ENCODE results near the gene IGF1R.
A peak's percentile ranks its signal among the peaks of the same experiment; 100 is the strongest.

IGF1R gene

GRCh38 chr15:98625614-98626013, 22.7 kb upstream of the IGF1R start:
- no peak overlapping the region for H3K4me3 ChIP-seq (ENCODE audit: low read depth, low read length)
- no peak for TF ChIP-seq CTCF (conservative IDR thresholded peaks at IDR 0.05; ENCODE audit: low read depth, low read length)
- DNase-seq (ENCODE audit: low read depth) = no peak

DNA sequence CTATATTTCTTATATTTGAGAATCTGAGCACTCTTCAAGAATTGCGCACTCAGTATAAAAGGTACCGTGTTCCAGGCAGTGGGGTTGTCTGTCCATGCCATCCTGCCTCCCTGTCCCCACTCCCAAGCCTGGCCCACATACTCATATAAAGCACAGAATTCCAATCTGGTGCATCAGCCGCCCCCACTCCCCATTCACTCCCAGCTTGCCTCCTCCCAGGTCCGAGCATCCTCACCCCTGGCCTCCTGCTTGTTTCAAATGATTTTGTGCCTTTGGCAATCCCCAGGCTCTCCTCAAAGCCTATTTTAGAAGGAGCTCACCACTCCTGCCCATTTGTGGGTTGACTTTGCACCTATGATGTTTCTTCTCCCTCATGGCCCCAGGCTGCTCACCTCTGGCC, 22.2 kb upstream of the IGF1R start:
- no peak overlapping the region for H3K4me3 ChIP-seq (ENCODE audit: low read depth, low read length)

GRCh38 chr15:98628216-98628615, 20.1 kb upstream of the IGF1R start:
- no peak for TF ChIP-seq CTCF (conservative IDR thresholded peaks at IDR 0.05; ENCODE audit: low read depth, low read length)
- DNase-seq (ENCODE audit: low read depth) = no peak
- H3K4me3 ChIP-seq (ENCODE audit: low read depth, low read length) = no peak overlapping the region

More for the DNA sequence above, 22.2 kb upstream of the IGF1R start:
- DNase-seq (ENCODE audit: low read depth) = no peak
- TF ChIP-seq CTCF (conservative IDR thresholded peaks at IDR 0.05; ENCODE audit: low read depth, low read length) = no peak

GRCh38 chr15:98635848-98636247, 12.5 kb upstream of the IGF1R start:
- no peak for DNase-seq (ENCODE audit: low read depth)
- TF ChIP-seq CTCF (conservative IDR thresholded peaks at IDR 0.05; ENCODE audit: low read depth, low read length) = no peak
- no peak overlapping the region for H3K4me3 ChIP-seq (ENCODE audit: low read depth, low read length)

DNA sequence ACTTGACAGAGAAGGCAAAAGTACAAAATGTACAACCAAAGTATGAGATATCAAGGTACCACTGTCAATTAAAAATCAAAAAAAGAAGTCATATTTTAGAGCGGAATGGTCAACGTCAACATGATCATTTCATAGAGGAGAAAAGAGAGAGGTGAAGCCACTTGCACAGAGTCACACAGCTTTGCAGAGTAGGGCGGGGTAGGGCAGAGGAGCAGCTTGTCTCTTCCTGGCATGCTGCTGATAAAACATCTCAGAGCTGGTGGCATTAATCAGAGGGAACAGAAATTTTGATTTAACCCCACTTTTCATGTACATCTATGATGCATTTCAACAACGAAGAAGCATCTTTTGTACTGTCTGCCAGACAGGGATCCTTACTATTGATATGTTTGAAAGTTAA, 5.2 kb upstream of the IGF1R start:
- no peak for TF ChIP-seq CTCF (conservative IDR thresholded peaks at IDR 0.05; ENCODE audit: low read depth, low read length)

DNA sequence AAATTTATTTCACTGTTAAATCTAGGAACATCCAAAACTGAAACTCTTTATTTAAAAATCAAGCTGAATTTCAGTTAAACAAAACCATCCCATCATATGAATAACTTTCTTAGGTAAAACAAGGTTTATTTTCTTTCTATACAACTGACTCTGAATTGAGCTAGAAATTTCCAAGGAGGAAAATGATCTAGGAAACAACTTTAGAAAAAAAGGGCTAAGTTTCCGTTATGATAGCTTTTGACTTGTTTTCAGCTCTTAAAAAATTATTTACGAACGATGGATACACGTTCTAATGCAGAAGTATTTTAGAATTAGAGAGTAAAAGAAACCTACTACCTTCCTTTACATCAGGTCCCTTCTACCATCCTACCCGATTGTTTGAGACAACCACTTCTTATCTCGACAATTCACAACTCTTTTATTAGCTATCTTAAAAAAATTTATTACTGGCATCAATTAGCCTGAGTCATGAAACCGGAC, 1.8 kb upstream of the IGF1R start:
- TF ChIP-seq CTCF (conservative IDR thresholded peaks at IDR 0.05; ENCODE audit: low read depth, low read length) = no peak
- peak overlapping the region; percentile 74 for H3K4me3 ChIP-seq (ENCODE audit: low read depth, low read length)
- DNase-seq (ENCODE audit: low read depth) = no peak

More for the DNA sequence above, 5.2 kb upstream of the IGF1R start:
- DNase-seq (ENCODE audit: low read depth) = no peak
- no peak overlapping the region for H3K4me3 ChIP-seq (ENCODE audit: low read depth, low read length)

GRCh38 chr15:98647026-98647773, 1.1 kb upstream of the IGF1R start:
- peak; percentile 42 for DNase-seq (ENCODE audit: low read depth)
- TF ChIP-seq CTCF (conservative IDR thresholded peaks at IDR 0.05; ENCODE audit: low read depth, low read length) = no peak

More at GRCh38 chr15:98647026-98647773, 1.1 kb upstream of the IGF1R start:
- H3K4me3 ChIP-seq (ENCODE audit: low read depth, low read length) = peak overlapping the region; percentile 74

Measured in choroid plexus epithelial cell (primary cell).